Caco-2 (cell line): ENCODE results near the gene LRCH2. TPM values are rescaled to one million over a fixed set of nuclear protein-coding genes. Genes with fewer than 3 reads are reported as not detected.

ENCODE experiments used
- BruUV-seq: library from RNA; stranded (reverse); fragments of 400-500 nt; replicated peaks from 2 replicates; lab custom pipeline; 2021; lab: Mats Ljungman, UMichigan
- CTCF ChIA-PET: fragments of 300-600 bp; sonication (Branson Sonifier 250); formaldehyde crosslinking; loops from one replicate; lab custom pipeline; 2022; ENCODE audit warnings: antibody characterized with exemption; lab: Charles Lee
- POLR2A ChIA-PET: fragments of 300-600 bp; sonication (Branson Sonifier 250); formaldehyde crosslinking; loops from one replicate; lab custom pipeline; 2022; ENCODE audit warnings: antibody characterized with exemption; lab: Charles Lee
- DNase-seq, 2 experiments: peaks; one replicate each; pipeline versions ENCODE4 v3.0.0 to v3.0.0-alpha.2; 2020 to 2022
- H3K27me3 ChIP-seq: replicated peaks from 2 replicates; pipeline ENCODE4 v1.6.0; 2011; ENCODE audit warnings: low read length; ENCODE audit not compliant: control insufficient read depth, insufficient read depth
- H3K36me3 ChIP-seq: 2 replicates; pipeline ENCODE4 v1.5.1; 2011; ENCODE audit warnings: low read length; ENCODE audit not compliant: control insufficient read depth, insufficient read depth
- H3K4me1 ChIP-seq: fragments of 250-450 bp; sonication (Bioruptor Pico); 2 replicates; pipeline ENCODE4 v1.5.1; 2020; ENCODE audit warnings: mild to moderate bottlenecking
- H3K4me3 ChIP-seq: 2 replicates; pipeline ENCODE4 v1.5.1; 2011; ENCODE audit warnings: low read depth, mild to moderate bottlenecking, control low read depth, low read length
- H3K9me3 ChIP-seq: fragments of 250-450 bp; sonication (Bioruptor Pico); 2 replicates; pipeline ENCODE4 v1.5.1; 2020; ENCODE audit warnings: mild to moderate bottlenecking, moderate library complexity
- H3K27ac Mint-ChIP-seq: one replicate; pipeline ENCODE4 v1.8.0; 2022; ENCODE audit warnings: mixed read lengths; ENCODE audit not compliant: unreplicated experiment
- H3K27me3 Mint-ChIP-seq: one replicate; pipeline ENCODE4 v1.8.0; 2022; ENCODE audit warnings: mixed read lengths; ENCODE audit not compliant: insufficient read depth, unreplicated experiment
- H3K36me3 Mint-ChIP-seq: one replicate; pipeline ENCODE4 v1.8.0; 2022; ENCODE audit warnings: mild to moderate bottlenecking, mixed read lengths; ENCODE audit not compliant: insufficient read depth, unreplicated experiment
- H3K4me1 Mint-ChIP-seq: one replicate; pipeline ENCODE4 v1.8.0; 2022; ENCODE audit warnings: low read depth, mixed read lengths; ENCODE audit not compliant: unreplicated experiment
- H3K4me3 Mint-ChIP-seq: one replicate; pipeline ENCODE4 v1.8.0; 2022; ENCODE audit warnings: mild to moderate bottlenecking, moderate library complexity, mixed read lengths; ENCODE audit not compliant: unreplicated experiment
- H3K9me3 Mint-ChIP-seq: one replicate; pipeline ENCODE4 v1.8.0; 2022; ENCODE audit warnings: mixed read lengths; ENCODE audit not compliant: unreplicated experiment
- intact Hi-C: fragments of 100-400 bp; cut with micrococcal nuclease; formaldehyde crosslinking; loops from one replicate; pipeline ENCODE4 v1.10.0; 2022; ENCODE audit not compliant: unreplicated experiment
- total RNA-seq: library from RNA; stranded (reverse); gene quantifications from 2 replicates; pipeline ENCODE4 v1.2.3, GENCODE V29; 2022
- TF ChIP-seq, protein P1 (sequence below), 2 experiments: fragments of 200-600 bp in 1 of 2; IDR thresholded peaks; 1 replicate in 1 of 2; 2 replicates in 1 of 2; pipeline versions ENCODE4 v1.5.1 to v1.8.0; 2011 to 2022; ENCODE audit warnings: antibody characterized with exemption in 1 of 2, control low read depth in 1 of 2, inconsistent platforms in 1 of 2, low read depth in 1 of 2, low read length in 1 of 2, mild to moderate bottlenecking in 1 of 2, moderate library complexity in 1 of 2; ENCODE audit not compliant: insufficient read depth in 1 of 2, severe bottlenecking in 1 of 2, unreplicated experiment in 1 of 2

LRCH2 gene
- total RNA-seq, 1 experiment from 2014 or later, result 0.18 TPM

DNA sequence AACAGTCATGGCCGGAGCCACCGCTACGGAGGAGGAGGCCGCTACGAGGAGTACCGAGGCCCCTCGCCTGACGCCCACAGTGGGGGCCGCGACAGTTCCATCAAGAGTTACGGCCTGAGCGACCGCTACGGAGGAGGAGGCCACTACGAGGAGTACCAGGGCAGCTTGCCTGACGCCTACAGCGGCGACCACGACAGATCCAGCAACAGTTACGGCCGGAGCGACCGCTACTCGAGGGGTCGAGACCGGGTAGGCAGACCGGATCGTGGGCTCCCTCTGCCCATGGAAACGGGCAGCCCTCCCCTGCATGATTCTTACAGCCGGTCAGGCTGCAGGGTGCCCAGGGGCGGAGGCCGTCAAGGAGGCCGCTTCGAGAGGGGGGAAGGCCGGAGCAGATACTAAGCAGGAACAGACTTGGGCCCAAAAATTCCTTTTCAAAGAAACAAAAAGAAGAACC, 41.6 kb downstream of the LRCH2 start:
- no peak overlapping the region for H3K27ac Mint-ChIP-seq
- peaks cover 2% of the 10 kb centered on the region for H3K27me3 Mint-ChIP-seq
- no peak overlapping the region for H3K4me3 ChIP-seq
- DNase-seq, result no peak
- no TSS peak for BruUV-seq
- H3K9me3 ChIP-seq, result no peaks in the 10 kb centered on the region
- ChIA-PET CTCF (no interaction called here), POLR2A (no interaction called here)
- H3K36me3 ChIP-seq, result no peaks in the 10 kb centered on the region
- TF ChIP-seq, protein P1, sequence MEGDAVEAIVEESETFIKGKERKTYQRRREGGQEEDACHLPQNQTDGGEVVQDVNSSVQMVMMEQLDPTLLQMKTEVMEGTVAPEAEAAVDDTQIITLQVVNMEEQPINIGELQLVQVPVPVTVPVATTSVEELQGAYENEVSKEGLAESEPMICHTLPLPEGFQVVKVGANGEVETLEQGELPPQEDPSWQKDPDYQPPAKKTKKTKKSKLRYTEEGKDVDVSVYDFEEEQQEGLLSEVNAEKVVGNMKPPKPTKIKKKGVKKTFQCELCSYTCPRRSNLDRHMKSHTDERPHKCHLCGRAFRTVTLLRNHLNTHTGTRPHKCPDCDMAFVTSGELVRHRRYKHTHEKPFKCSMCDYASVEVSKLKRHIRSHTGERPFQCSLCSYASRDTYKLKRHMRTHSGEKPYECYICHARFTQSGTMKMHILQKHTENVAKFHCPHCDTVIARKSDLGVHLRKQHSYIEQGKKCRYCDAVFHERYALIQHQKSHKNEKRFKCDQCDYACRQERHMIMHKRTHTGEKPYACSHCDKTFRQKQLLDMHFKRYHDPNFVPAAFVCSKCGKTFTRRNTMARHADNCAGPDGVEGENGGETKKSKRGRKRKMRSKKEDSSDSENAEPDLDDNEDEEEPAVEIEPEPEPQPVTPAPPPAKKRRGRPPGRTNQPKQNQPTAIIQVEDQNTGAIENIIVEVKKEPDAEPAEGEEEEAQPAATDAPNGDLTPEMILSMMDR (IDR thresholded peaks at IDR 0.05; ENCODE audit: insufficient read depth in 1 of 2, low read depth in 1 of 2, low read length in 1 of 2, severe bottlenecking in 1 of 2, unreplicated experiment in 1 of 2), result no peak
- no peak overlapping the region for H3K4me3 Mint-ChIP-seq
- H3K4me1 ChIP-seq, result no peaks in the 10 kb centered on the region
- intact Hi-C loops, result no loop called here
- H3K4me1 Mint-ChIP-seq, result no peaks in the 10 kb centered on the region
- no peaks in the 10 kb centered on the region for H3K36me3 Mint-ChIP-seq
- no peaks in the 10 kb centered on the region for H3K9me3 Mint-ChIP-seq
- no peaks in the 10 kb centered on the region for H3K27me3 ChIP-seq

DNA sequence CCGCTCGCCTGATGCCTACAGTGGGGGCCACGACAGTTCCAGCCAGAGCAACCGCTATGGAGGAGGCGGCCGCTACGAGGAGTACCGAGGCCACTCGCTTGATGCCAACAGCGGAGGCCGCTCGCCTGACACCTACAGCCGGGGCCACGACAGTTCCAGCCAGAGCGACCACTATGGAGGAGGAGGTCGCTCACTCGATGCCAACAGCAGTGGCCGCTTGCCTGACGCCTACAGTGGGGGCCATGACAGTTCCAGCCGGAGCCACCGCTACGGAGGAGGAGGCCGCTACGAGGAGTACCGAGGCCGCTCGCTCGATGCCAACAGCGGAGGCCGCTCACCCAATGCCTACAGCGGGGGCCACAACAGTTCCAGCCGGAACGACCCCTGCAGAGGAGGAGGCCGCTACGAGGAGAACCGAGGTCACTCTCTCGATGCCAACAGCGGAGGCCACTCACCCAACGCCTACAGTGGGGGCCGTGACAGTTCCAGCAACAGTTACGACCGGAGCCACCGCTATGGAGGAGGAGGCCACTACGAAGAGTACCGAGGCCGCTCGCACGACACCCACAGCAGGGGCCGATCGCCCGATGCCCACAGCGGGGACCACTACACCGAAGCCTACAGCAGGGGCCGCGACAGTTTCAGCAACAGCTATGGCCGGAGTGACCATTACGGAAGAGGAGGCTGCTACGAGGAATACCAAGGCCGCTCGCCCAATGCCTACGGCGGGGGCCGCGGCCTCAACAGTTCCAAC, 42.2 kb downstream of the LRCH2 start:
- Mint-ChIP-seq H3K27me3 (peaks cover 1% of the 10 kb centered on the region), H3K4me1 (no peaks in the 10 kb centered on the region), H3K36me3 (no peaks in the 10 kb centered on the region), H3K4me3 (no peak overlapping the region), H3K27ac (no peak overlapping the region), H3K9me3 (no peaks in the 10 kb centered on the region)
- no peaks in the 10 kb centered on the region for H3K36me3 ChIP-seq
- no peak overlapping the region for H3K4me3 ChIP-seq
- CTCF ChIA-PET, result no interaction called here
- DNase-seq, result no peak
- TF ChIP-seq, protein P1 (IDR thresholded peaks at IDR 0.05; ENCODE audit: insufficient read depth in 1 of 2, low read depth in 1 of 2, low read length in 1 of 2, severe bottlenecking in 1 of 2, unreplicated experiment in 1 of 2), result no peak
- intact Hi-C loops, result no loop called here
- H3K4me1 ChIP-seq, result no peaks in the 10 kb centered on the region
- no TSS peak for BruUV-seq
- no peaks in the 10 kb centered on the region for H3K9me3 ChIP-seq
- POLR2A ChIA-PET, result no interaction called here
- no peaks in the 10 kb centered on the region for H3K27me3 ChIP-seq

DNA sequence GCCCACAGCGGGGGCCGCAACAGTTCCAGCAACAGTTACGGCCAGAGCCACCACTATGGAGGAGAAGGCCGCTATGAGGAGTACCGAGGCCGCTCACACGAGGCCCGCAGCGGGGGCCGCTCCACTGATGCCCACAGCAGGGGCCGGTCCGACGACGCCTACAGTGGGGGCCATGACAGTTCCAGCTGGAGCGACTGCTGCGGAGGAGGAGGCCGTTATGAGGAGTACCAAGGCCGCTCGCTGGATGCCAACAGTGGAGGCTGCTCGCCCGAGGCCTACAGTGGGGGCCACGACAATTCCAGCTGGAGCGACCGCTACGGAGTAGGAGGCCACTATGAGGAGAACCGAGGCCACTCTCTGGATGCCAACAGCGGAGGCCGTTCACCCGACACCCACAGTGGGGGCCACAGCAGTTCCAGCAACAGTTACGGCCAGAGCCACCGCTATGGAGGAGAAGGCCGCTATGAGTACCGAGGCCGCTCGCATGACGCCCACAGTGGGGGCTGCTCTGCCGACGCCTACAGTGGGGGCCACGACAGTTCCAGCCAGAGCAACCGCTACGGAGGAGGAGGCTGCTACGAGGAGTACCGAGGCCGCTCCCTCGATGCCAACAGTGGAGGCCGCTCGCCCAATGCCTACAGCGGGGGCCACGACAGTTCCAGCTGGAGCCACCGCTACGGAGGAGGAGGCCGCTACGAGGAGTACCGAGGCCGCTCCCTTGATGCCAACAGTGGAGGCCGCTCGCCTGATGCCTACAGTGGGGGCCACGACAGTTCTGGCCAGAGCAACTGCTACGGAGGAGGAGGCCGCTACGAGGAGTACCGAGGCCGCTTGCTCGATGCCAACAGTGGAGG, 43.0 kb downstream of the LRCH2 start:
- no TSS peak for BruUV-seq
- Mint-ChIP-seq H3K9me3 (no peaks in the 10 kb centered on the region), H3K27me3 (no peaks in the 10 kb centered on the region), H3K27ac (no peak overlapping the region), H3K36me3 (no peaks in the 10 kb centered on the region), H3K4me1 (no peaks in the 10 kb centered on the region), H3K4me3 (no peak overlapping the region)
- TF ChIP-seq, protein P1 (IDR thresholded peaks at IDR 0.05; ENCODE audit: insufficient read depth in 1 of 2, low read depth in 1 of 2, low read length in 1 of 2, severe bottlenecking in 1 of 2, unreplicated experiment in 1 of 2), result no peak
- Histone ChIP-seq H3K4me1 (no peaks in the 10 kb centered on the region), H3K4me3 (no peak overlapping the region), H3K9me3 (no peaks in the 10 kb centered on the region), H3K27me3 (no peaks in the 10 kb centered on the region), H3K36me3 (no peaks in the 10 kb centered on the region)
- ChIA-PET POLR2A (no interaction called here), CTCF (no interaction called here)
- intact Hi-C loops, result no loop called here
- no peak for DNase-seq
